Suprapubic skin (tissue), 4 donors: ENCODE measurements around the gene MED27. TPM values are rescaled to one million over a fixed set of nuclear protein-coding genes. Genes with fewer than 3 reads are reported as not detected.

Experiments used
- DNase-seq, 2 donors: peaks; one replicate each; pipeline ENCODE4 v3.0.0-alpha.2; 2019; ENCODE audit warnings: low spot score in 2 of 2
- H3K27ac ChIP-seq: fragments of 200-600 bp; sonication (generic); one replicate; pipeline ENCODE4 v1.5.1; 2019
- H3K27me3 ChIP-seq: fragments of 200-600 bp; sonication (generic); one replicate; pipeline ENCODE4 v1.5.1; 2019
- H3K36me3 ChIP-seq: fragments of 200-600 bp; sonication (generic); one replicate; pipeline ENCODE4 v1.5.1; 2019
- H3K4me1 ChIP-seq: fragments of 200-600 bp; sonication (generic); one replicate; pipeline ENCODE4 v1.5.1; 2019
- H3K4me3 ChIP-seq: fragments of 200-600 bp; sonication (generic); one replicate; pipeline ENCODE4 v1.5.1; 2019; ENCODE audit warnings: mild to moderate bottlenecking
- H3K9me3 ChIP-seq: fragments of 200-600 bp; sonication (generic); one replicate; pipeline ENCODE4 v1.5.1; 2019
- EP300 ChIP-seq: sonication (generic); formaldehyde crosslinking; IDR thresholded peaks from one replicate; pipeline ENCODE4 v1.6.1; 2017; ENCODE audit warnings: antibody characterized with exemption
- POLR2A ChIP-seq, 2 donors: fragments of 450-650 bp; IDR thresholded peaks; one replicate each; pipeline ENCODE4 v1.6.1; 2017; ENCODE audit warnings: antibody characterized with exemption in 2 of 2, mild to moderate bottlenecking in 2 of 2, moderate library complexity in 2 of 2
- POLR2AphosphoS5 ChIP-seq, 3 donors: sonication (generic); formaldehyde crosslinking; IDR thresholded peaks; one replicate each; pipeline ENCODE4 v1.6.1; 2017; ENCODE audit warnings: antibody characterized with exemption in 3 of 3
- WGBS: methylation state at CpG from one replicate; pipeline ENCODE4 v1.1.5; 2018; 5-methylcytosine and 5-hydroxymethylcytosine counted together
- total RNA-seq, 4 donors: library from RNA; depleted of rRNA; stranded (reverse); fragments of >200 nt; gene quantifications; one replicate each; pipeline ENCODE4 v1.1.0, GENCODE V29; 2016
- TF ChIP-seq, protein P1 (sequence below), 2 donors: fragments of 200-600 bp in 1 of 2; fragments of 450-650 bp in 1 of 2; sonication (generic) in 1 of 2; IDR thresholded peaks; one replicate each; pipeline ENCODE4 v1.5.1; 2016 to 2019; ENCODE audit warnings: antibody characterized with exemption in 2 of 2, mild to moderate bottlenecking in 1 of 2, moderate library complexity in 1 of 2

Gene MED27
- total RNA-seq, 4 donors from 2014 or later = 12.6 to 20.3 (median 16.0) TPM

DNA sequence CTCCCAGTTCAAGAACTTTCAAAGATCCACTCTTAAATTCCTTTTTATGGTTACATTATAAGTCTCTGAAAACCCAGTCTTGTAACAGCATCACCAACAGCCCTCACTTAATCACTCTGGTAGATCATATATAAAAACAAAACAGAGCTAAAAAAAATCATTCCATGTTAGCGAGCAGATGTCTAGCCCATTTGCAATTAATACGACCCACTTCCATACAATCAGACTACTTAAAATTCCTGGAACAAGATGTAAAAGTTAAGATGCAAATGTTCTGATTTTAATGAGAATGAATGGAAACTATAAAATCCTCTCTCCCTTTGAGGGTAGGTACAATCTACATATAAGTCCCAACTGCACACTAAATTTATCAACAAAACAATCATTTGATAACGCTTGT is 167.0 kb downstream of the MED27 start:
- WGBS = 75% methylated on average over 3 of the region's 3 CpGs
- H3K36me3 ChIP-seq = no peaks in the 10 kb centered on the region
- no peak for TF ChIP-seq POLR2AphosphoS5 (IDR thresholded peaks at IDR 0.05)
- H3K27me3 ChIP-seq = no peaks in the 10 kb centered on the region
- no peaks in the 10 kb centered on the region for H3K9me3 ChIP-seq
- DNase-seq = no peak
- H3K27ac ChIP-seq = no peak overlapping the region
- no peaks in the 10 kb centered on the region for H3K4me1 ChIP-seq
- no peak overlapping the region for H3K4me3 ChIP-seq

DNA sequence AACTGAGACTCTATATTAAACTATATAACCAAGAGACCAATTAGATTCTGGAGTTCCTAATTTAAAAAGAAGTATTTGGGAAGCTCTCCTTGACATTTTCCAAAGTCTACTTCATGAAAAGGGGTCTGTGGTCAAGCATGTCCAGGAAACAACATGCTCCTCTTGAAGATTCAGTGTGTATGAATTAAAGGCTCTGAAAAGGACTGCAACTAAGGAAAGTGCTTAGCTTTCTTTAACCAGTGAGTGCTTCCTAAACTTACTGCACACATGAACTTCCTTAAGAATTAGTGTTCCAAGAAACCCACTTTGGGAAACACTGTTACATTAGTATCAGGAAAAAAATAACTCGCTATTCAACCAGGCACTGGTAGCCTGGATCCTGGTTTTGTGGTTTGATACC is 167.6 kb downstream of the MED27 start:
- Histone ChIP-seq H3K4me1 (no peaks in the 10 kb centered on the region), H3K36me3 (no peaks in the 10 kb centered on the region), H3K9me3 (no peaks in the 10 kb centered on the region), H3K27ac (no peak overlapping the region), H3K27me3 (no peaks in the 10 kb centered on the region), H3K4me3 (no peak overlapping the region)
- TF ChIP-seq, protein P1, sequence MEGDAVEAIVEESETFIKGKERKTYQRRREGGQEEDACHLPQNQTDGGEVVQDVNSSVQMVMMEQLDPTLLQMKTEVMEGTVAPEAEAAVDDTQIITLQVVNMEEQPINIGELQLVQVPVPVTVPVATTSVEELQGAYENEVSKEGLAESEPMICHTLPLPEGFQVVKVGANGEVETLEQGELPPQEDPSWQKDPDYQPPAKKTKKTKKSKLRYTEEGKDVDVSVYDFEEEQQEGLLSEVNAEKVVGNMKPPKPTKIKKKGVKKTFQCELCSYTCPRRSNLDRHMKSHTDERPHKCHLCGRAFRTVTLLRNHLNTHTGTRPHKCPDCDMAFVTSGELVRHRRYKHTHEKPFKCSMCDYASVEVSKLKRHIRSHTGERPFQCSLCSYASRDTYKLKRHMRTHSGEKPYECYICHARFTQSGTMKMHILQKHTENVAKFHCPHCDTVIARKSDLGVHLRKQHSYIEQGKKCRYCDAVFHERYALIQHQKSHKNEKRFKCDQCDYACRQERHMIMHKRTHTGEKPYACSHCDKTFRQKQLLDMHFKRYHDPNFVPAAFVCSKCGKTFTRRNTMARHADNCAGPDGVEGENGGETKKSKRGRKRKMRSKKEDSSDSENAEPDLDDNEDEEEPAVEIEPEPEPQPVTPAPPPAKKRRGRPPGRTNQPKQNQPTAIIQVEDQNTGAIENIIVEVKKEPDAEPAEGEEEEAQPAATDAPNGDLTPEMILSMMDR (IDR thresholded peaks at IDR 0.05) = no peak
- no peak for TF ChIP-seq POLR2A (IDR thresholded peaks at IDR 0.05)
- no peak for TF ChIP-seq POLR2AphosphoS5 (IDR thresholded peaks at IDR 0.05)
- TF ChIP-seq EP300 = no peak
- DNase-seq = no peak
- 94% methylated on average over 1 of the region's 1 CpG for WGBS

DNA sequence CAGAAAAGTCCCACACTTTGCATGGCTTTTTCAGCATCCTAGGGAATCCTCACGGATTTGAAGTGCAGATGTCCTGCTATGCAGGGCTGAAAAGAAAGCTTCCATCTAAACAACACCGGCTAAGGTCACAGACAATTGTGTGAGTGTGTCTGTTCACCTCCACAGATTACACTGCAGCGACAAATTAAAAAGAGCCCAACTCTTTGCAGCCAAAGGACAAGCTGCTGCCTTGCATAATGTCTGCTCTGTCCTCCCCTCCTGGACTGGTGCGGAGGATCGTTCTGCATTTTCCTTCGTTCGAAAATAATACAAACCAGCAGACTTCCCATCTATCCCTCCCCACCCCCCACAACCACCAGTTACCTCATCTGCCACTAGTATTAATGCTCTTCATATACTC is 169.1 kb downstream of the MED27 start:
- 85% methylated on average over 7 of the region's 7 CpGs for WGBS
- no peak for DNase-seq

DNA sequence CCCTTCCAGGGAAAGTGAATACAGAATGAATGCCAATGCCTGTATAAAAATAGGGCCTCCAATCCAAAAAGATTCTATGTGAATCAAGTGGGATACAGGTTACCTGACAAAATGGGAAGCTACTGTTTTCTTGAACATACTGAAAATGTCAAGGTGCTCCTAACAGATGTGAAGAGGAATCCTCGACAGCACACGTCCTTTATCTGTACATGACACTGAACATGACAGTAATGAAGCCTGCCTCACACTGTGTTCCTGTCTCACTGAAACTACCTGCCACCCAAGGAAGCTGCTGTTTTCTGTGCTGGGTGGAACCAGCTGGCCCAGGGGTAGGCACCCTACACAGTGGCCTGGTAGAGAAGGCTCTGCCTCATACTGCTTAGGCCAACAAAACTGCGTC is 174.5 kb downstream of the MED27 start:
- H3K27me3 ChIP-seq = no peaks in the 10 kb centered on the region
- no peaks in the 10 kb centered on the region for H3K4me1 ChIP-seq
- TF ChIP-seq EP300 = no peak
- TF ChIP-seq, protein P1 (IDR thresholded peaks at IDR 0.05) = no peak
- TF ChIP-seq POLR2AphosphoS5 (IDR thresholded peaks at IDR 0.05) = no peak
- TF ChIP-seq POLR2A (IDR thresholded peaks at IDR 0.05) = no peak
- no peak overlapping the region for H3K27ac ChIP-seq
- WGBS = 90% methylated on average over 3 of the region's 3 CpGs
- DNase-seq = no peak
- no peaks in the 10 kb centered on the region for H3K36me3 ChIP-seq
- H3K9me3 ChIP-seq = no peaks in the 10 kb centered on the region
- H3K4me3 ChIP-seq = no peak overlapping the region

More for the DNA sequence above, 169.1 kb downstream of the MED27 start:
- Histone ChIP-seq H3K4me1 (no peaks in the 10 kb centered on the region), H3K4me3 (no peak overlapping the region), H3K27ac (no peak overlapping the region), H3K27me3 (no peaks in the 10 kb centered on the region), H3K36me3 (no peaks in the 10 kb centered on the region), H3K9me3 (no peaks in the 10 kb centered on the region)
- TF ChIP-seq, protein P1 (IDR thresholded peaks at IDR 0.05) = no peak
- TF ChIP-seq POLR2A (IDR thresholded peaks at IDR 0.05) (no peak), POLR2AphosphoS5 (IDR thresholded peaks at IDR 0.05) (no peak), EP300 (no peak)

DNA sequence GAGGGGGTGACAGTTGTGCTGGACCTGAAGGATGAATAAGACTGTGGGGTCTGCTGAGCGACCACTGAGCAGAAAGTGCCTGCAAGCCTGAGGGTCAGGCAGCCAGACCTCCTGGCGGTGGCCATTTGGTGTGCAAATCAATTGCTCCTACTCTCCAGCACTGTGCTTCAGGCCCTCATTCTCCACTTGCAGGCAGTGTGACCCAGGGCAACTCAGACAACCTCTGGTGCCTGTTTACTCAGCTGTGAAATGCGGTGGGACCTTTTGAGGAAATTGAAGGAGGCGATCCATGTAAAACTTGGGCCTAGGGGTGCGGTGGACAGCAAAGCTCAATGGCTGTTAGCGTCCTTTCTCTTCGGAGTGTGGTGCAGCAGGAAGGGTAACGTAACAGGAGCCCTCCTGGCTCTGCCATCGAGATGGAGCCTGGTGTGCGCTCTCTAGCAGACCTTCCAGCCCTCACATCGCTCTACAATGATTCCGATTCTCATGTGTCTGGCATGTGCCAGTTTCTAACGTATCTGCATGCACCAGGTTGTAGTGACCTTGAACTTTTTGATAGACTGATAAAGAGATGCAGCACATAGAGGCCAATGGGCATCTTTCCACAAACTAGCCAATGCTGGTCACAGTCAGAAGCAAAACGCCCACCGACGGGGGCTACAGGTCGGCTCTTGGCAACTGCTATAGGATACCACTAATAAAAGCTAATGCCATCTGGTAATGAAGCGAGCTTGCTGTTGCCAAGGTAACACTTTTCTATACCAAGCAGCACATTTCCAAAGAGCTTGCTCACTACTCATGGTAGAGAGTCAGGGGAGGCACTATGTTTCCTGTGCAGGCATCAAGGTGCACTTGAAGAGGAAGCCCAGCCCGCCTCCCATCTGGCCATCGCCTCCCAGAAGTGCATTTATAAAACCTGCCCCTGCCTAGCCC is 180.1 kb downstream of the MED27 start:
- H3K36me3 ChIP-seq = no peaks in the 10 kb centered on the region
- DNase-seq = no peak
- TF ChIP-seq POLR2AphosphoS5 (IDR thresholded peaks at IDR 0.05) (no peak), POLR2A (IDR thresholded peaks at IDR 0.05) (no peak), EP300 (no peak)
- TF ChIP-seq, protein P1 (IDR thresholded peaks at IDR 0.05) = no peak
- H3K9me3 ChIP-seq = no peaks in the 10 kb centered on the region
- no peaks in the 10 kb centered on the region for H3K27me3 ChIP-seq
- no peak overlapping the region for H3K27ac ChIP-seq
- 94% methylated on average over 19 of the region's 20 CpGs for WGBS
- no peak overlapping the region for H3K4me3 ChIP-seq
- H3K4me1 ChIP-seq = no peaks in the 10 kb centered on the region
